Duodenal mucosa (tissue), 2 donors: Measurements from ENCODE around the gene CD53.
"Not testable (repeated sequence)": the region's sequence is repeated elsewhere in the genome, so short reads cannot be mapped to it uniquely, and the experiment has no call there.

Experiments used
- H3K27ac ChIP-seq: one replicate; pipeline ENCODE4 v1.7.0; 2013; ENCODE audit warnings: low read depth, low read length
- H3K27me3 ChIP-seq, 2 donors: one replicate each; pipeline ENCODE4 v1.7.0; 2013; ENCODE audit warnings: low read length in 2 of 2, control low read depth in 1 of 2; ENCODE audit not compliant: insufficient read depth in 2 of 2, control insufficient read depth in 1 of 2
- H3K36me3 ChIP-seq, 2 donors: one replicate each; pipeline ENCODE4 v1.7.0; 2013; ENCODE audit warnings: low read length in 2 of 2, control low read depth in 1 of 2; ENCODE audit not compliant: insufficient read depth in 2 of 2, control insufficient read depth in 1 of 2
- H3K4me1 ChIP-seq, 2 donors: one replicate each; pipeline ENCODE4 v1.7.0; 2013; ENCODE audit warnings: low read length in 2 of 2, control low read depth in 1 of 2; ENCODE audit not compliant: insufficient read depth in 2 of 2, control insufficient read depth in 1 of 2
- H3K4me3 ChIP-seq, 2 donors: one replicate each; pipeline ENCODE4 v1.7.0; 2013; ENCODE audit warnings: low read length in 2 of 2, low read depth in 1 of 2
- H3K9ac ChIP-seq, 2 donors: one replicate each; pipeline ENCODE4 v1.7.0; 2013; ENCODE audit warnings: low read length in 2 of 2, low read depth in 1 of 2
- H3K9me3 ChIP-seq, 2 donors: one replicate each; pipeline ENCODE4 v1.7.0; 2013; ENCODE audit warnings: low read length in 2 of 2, control low read depth in 1 of 2; ENCODE audit not compliant: control insufficient read depth in 1 of 2

The CD53 gene

DNA sequence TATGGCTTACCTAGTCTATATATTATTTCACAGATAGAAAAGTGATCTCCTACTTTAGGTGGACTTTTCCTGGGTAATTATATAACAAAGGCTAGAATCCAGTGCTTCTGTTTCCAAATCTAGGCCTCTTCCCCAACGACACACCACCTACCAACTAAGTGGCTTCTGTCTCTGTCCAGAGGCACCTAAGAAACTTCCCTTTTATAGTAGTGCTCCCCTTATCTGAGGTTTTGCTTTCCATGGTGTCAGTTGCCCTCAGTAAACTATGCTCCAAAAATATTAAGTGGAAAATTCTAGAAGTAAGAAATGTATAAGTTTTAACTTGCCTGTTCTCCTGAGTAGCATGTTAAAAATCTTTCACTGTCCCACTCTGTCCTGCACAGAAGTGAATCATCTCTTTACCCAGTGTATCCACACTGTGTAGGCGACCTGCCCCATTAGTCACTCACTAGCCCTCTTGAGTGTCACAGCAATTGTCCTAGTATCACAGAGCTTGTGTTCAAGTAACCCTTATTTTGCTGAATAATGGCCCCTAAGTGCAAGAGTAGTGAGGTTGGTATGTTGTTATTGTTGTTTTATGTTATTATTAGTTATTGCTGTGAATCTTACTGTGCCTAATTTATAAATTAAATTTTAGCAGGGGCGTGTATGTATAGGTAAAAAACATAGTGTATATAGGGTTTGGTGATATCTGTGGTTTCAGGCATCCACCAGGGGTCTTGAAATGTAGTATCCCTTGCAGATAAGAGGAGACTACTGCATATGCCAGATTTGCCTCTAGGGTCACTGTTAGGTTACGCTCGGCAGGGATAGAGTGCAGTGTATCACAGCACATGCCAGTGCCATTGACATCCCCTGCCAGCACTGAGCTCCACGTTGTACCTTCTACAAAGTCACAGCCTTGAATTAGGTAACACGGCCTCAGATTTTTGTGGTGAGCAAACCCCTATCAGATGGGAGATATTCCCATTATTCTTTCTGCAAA, 14.7 kb upstream of the CD53 start:
- Histone ChIP-seq H3K36me3 (no peaks in the 10 kb centered on the region), H3K4me1 (no peaks in the 10 kb centered on the region), H3K4me3 (no peak overlapping the region), H3K9me3 (no peaks in the 10 kb centered on the region), H3K27ac (no peak overlapping the region), H3K27me3 (no peaks in the 10 kb centered on the region), H3K9ac (no peak overlapping the region)

DNA sequence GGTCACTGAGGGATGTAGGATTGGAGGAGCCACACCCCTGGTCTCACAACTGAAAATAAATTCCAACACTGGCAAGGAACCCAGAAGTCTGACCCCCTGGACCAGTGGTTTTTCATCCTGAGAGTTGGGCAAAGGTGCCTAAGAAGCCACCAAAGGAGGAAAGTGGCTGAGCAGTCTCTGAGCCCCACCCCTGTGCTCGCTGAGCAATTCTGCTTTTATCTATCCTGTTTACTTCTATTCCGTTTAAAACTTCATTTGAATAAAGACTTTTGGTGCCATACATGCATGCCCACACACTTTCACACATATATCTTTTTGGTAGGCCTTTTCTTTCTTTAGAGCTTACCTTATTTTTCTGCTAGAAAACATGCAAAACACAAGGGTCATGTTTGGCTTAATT, 13.9 kb upstream of the CD53 start:
- no peaks in the 10 kb centered on the region for H3K36me3 ChIP-seq
- H3K4me1 ChIP-seq, result no peaks in the 10 kb centered on the region
- no peaks in the 10 kb centered on the region for H3K9me3 ChIP-seq
- no peak overlapping the region for H3K27ac ChIP-seq
- no peak overlapping the region for H3K9ac ChIP-seq
- H3K4me3 ChIP-seq, result no peak overlapping the region
- no peaks in the 10 kb centered on the region for H3K27me3 ChIP-seq

DNA sequence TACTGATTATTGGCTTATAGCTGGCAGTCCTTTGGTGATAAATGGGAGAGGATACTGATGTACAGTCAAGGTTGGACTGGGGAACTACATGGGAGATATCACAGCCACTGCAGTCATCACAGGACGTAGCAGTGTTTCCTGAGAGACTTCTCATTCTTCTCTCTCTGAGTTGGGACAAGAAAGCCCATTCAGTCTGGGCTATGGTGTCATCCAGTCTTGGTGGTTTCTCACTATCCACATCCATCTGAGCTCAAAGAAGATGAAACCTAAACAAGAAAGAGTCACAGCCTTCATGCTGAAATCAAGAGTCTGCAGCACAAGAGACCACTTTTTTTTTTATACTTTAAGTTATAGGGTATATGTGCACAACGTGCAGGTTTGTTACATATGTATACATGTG, 12.8 kb upstream of the CD53 start:
- no peak overlapping the region for H3K4me3 ChIP-seq
- peaks cover 0 to under 1% of the 10 kb centered on the region in 2 donors for H3K9me3 ChIP-seq
- H3K27ac ChIP-seq, result no peak overlapping the region
- no peak overlapping the region for H3K9ac ChIP-seq
- H3K4me1 ChIP-seq, result no peaks in the 10 kb centered on the region
- H3K27me3 ChIP-seq, result no peaks in the 10 kb centered on the region
- no peaks in the 10 kb centered on the region for H3K36me3 ChIP-seq

DNA sequence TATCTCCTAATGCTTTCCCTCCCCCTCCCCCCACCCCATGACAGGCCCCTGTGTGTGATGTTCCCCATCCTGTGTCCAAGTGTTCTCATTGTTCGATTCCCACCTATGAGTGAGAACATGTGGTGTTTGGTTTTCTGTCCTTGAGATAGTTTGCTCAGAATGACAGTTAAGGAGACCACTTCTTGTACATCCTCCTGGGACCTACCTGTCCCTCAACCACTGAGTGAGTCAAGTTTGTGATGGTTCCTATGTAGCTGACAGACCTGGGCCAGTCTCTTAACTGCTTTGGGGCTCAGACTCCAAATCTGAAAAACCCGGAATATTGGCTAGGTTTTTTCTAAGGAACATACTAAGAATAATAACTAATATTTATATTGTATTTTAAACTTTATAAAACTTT, 12.3 kb upstream of the CD53 start:
- H3K27me3 ChIP-seq, H3K4me1 ChIP-seq, H3K9me3 ChIP-seq, H3K27ac ChIP-seq, H3K4me3 ChIP-seq, H3K9ac ChIP-seq, H3K36me3 ChIP-seq: not testable (repeated sequence)

DNA sequence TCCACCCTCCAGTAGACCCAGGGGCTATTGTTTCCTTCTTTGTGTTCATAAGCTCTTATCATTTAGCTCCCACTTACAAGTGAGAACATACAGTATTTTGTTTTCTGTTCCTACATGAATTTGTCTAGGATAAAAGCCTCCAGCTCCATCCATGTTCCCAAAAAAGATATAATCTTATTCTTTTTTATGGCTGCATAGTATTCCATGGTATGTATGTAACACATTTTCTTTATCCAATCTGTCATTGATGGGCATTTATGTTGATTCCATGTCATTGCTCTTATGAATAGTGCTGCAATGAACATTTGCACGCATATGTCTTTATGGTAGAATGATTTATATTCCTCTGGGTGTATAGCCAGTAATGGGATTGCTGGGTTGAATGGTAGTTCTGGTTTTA, 11.0 kb upstream of the CD53 start:
- H3K27me3 ChIP-seq, H3K4me3 ChIP-seq, H3K4me1 ChIP-seq, H3K9ac ChIP-seq, H3K36me3 ChIP-seq, H3K9me3 ChIP-seq, H3K27ac ChIP-seq: not testable (repeated sequence)

DNA sequence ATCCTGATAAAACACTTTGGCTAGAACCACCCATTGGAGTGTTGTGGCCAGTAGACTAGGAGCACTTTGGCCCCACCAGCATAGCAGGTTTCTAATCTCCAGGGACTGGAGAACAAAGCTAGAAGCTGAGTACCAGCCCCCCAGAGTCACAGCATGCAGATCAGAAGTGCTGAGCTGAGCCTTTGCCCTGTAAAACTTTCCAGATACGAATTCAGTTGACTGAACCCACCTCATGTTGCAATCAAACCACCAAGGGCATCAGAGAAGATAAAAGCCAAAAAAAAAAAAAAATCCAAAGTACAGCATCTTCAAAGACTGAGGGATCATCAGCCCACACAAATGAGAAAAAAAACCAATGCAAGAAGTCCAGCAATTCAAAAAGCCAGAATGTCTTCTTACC, 8.7 kb upstream of the CD53 start:
- H3K9me3 ChIP-seq, result peaks cover 0 to 7% of the 10 kb centered on the region in 2 donors

DNA sequence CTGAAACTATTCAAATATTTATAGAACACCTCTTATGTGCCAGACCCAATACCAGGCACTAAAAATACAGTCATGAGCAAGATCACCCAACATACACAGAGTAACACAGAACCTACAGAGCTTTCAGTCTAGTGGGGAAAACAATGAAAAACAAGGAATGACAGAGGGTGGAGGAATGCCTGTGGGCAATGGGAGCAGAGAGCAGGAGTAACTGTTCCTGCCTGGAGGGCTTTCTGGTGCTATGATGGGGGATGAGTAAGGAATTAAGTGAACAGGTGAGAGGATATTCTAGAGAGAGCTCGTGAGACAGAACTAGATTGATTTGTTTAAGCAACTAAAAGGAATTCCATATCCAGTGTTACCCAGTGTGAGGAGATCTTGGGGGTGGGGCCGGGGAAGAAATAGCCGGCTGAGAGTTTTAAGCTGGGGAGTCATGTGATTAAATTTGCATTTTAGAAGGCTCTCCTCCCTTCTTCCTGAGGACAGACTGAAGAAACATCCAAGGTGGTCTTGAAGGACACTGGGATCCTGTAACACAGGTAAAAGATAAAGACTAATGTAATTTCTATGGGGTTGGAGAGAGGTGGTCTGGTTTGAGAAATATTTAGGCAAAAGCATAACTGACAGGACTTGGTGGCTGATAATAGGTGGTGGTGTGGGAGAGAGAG, 2.1 kb upstream of the CD53 start:
- H3K27me3 ChIP-seq, result no peaks in the 10 kb centered on the region
- peaks cover 0 to 9% of the 10 kb centered on the region in 2 donors for H3K4me1 ChIP-seq
- H3K36me3 ChIP-seq, result no peaks in the 10 kb centered on the region
- no peak overlapping the region for H3K4me3 ChIP-seq
- H3K9ac ChIP-seq, result no peak overlapping the region
- H3K27ac ChIP-seq, result no peak overlapping the region
- no peaks in the 10 kb centered on the region for H3K9me3 ChIP-seq

More for the DNA sequence above, 8.7 kb upstream of the CD53 start:
- H3K27ac ChIP-seq, result no peak overlapping the region
- H3K9ac ChIP-seq, result no peak overlapping the region
- H3K27me3 ChIP-seq, result no peaks in the 10 kb centered on the region
- H3K4me1 ChIP-seq, result no peaks in the 10 kb centered on the region
- H3K4me3 ChIP-seq, result no peak overlapping the region
- no peaks in the 10 kb centered on the region for H3K36me3 ChIP-seq

DNA sequence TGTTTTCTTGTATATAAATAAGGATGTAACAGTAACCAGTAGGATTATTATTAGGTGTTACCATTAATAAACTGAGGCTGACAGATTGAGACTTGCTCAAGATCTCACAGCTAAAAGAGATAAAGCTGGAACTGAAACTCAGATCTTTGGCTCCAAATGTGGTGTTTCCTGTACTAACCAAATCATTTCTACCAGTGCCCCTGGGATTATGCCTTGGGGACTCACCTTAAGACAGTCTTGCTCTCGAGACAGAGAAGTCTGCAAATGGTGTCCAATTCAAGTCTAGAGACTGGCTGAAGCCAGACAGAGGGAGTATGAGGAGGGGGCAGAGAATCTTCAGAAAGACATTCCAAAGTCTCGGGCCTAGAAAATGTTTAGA, 593 bp upstream of the CD53 start:
- no peaks in the 10 kb centered on the region for H3K27me3 ChIP-seq
- H3K4me1 ChIP-seq, result peaks cover 0 to 9% of the 10 kb centered on the region in 2 donors
- H3K36me3 ChIP-seq, result no peaks in the 10 kb centered on the region
- peak overlapping the region in 1 of 2 donors; percentile 19 for H3K4me3 ChIP-seq
- peak overlapping the region in 1 of 2 donors; percentile 41 for H3K9ac ChIP-seq
- no peak overlapping the region for H3K27ac ChIP-seq
- H3K9me3 ChIP-seq, result no peaks in the 10 kb centered on the region

DNA sequence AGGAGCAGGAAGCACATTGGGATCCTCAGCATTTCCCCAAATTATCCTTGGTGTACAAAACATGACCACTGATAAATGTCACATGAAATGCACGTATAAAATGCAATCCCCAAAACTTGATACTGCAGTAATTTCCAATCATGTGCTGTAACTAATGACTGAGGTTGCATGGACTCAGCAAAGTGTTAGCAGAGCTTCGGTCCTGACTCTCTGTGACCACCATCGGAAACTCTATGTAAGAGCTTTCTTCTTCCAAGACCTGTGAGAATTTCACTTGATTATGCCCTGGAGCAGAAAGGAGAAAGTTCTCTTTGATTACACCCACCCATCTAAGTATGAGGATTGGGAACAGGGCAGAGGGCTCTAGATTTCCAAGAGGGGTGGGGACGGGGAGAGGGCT, 908 bp downstream of the CD53 start:
- Histone ChIP-seq H3K9me3 (no peaks in the 10 kb centered on the region), H3K4me1 (peaks cover 0 to 9% of the 10 kb centered on the region in 2 donors), H3K9ac (peak overlapping the region in 1 of 2 donors; percentile 56), H3K27ac (no peak overlapping the region), H3K36me3 (no peaks in the 10 kb centered on the region), H3K4me3 (peak overlapping the region; percentile 58 to 66), H3K27me3 (no peaks in the 10 kb centered on the region)
